Left forelimb (tissue), 1 donor: Measurements from ENCODE around the gene FUS.
"Not testable (repeated sequence)": the region's sequence is repeated elsewhere in the genome, so short reads cannot be mapped to it uniquely, and the experiment has no call there.

Experiments
- DNase-seq: peaks from one replicate; pipeline ENCODE4 v3.0.0-alpha.2; 2018; ENCODE audit warnings: low spot score

The FUS gene

DNA sequence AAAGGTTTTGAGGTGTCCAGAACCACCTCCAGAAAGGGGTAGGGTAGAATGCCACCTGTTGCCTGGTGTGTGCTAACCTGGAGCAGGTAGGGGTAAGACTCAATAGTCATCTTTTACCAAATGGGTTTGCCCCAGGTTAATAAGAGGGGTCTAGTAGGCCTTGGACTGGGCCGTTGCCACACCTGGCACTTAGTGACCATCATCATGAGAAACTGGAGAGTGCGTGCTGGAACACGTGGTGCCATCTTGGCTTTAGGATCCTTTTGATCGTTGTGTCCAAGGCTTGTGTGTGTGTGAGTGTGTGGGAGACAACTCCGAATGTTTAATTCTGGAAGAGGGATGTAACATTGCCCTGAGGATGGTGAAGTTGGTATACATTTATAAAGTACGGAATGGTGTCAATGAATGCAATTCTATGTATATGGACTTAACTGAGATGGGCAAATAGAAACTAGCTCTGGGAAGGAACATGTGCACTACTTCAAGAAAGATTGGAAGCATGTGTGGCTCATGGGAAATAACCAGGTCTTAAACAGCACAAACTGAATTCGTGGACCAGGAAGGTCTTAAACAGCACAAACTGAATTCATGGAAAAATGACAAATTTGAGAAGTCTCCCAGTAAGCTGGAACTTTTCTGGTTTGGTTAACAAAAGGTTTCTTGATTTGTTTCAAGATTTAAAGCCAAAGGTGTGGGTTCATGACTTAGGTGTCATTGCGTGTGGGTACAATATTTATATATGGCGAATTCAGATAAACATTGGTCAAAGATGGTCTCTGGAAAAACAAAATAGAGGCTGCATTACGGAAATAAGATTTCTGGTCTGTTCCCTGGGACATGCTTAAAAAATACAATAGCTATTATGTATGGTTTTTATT, 7.2 kb downstream of the FUS start:
- DNase-seq: no peak

DNA sequence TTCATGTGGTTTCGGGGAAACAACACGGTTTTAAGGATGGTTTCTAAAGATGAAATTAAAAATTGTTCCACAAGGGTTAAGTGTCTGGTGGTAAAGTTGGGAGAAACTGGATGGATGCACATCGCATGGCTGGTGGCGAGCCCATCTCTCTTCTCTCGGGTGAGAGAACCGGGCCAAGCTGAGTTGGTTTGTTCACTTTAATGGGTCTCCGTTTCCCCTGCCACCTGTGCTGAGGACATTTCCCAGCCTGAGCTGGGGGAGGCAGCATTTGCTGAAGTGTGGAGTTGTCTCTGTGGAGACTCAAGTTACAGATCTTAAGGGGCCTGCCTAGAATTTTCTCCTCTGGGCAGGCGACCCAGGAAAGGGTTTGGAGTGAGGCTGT, 7.9 kb downstream of the FUS start:
- no peak for DNase-seq

DNA sequence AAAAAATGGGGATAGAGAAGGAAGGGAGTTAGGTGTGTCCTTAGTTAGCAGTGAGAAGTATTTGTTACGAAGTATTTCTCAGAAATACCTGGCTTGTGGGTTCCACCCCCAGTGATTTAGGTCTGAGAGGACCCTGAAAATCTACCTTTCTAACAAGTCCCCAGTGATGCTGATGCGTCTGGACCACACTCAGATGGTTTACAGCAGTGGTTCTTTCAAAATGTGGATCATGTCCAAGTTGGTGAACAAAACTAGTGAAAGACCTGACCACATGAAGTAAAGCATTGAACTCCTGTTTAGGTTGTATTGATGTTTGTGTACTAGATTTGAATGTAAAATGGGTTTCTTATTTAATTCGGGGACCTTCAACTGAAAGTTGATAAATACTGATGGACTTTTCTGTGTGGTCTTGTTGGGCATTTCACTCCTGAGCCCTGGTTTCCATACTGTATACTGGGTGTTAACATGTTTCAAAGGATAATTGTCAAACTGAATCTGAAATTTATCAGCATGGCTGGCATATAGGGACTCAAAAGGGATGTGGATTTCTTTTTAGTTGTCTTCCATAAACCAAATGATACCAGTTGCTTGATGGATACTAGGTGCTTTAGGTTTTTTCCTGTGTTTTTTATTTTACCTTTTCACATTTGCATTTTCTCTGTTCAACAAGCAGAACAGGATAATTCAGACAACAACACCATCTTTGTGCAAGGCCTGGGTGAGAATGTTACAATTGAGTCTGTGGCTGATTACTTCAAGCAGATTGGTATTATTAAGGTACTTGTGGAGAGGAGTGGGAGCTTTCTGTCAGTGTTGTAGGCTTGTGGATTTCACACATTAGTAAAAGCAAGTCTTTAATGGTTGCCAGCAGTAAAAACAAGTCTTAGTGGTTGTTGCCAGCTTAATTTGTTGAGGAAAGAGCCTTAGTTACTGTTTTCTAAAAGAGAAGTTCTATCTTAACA, 8.8 kb downstream of the FUS start:
- DNase-seq: no peak

DNA sequence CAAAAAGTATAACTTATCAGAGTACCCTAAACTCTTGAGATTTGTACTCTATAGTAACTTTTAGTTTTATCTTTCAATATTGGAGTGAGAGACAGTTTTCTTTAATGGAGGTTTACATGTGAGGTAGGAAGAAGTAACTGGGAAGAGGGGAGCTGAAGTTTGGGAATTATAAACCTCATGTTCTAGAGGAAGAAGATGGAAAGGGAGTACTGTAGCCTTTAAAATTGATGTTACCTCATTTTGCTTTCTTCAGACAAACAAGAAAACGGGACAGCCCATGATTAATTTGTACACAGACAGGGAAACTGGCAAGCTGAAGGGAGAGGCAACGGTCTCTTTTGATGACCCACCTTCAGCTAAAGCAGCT, 9.5 kb downstream of the FUS start:
- no peak for DNase-seq

DNA sequence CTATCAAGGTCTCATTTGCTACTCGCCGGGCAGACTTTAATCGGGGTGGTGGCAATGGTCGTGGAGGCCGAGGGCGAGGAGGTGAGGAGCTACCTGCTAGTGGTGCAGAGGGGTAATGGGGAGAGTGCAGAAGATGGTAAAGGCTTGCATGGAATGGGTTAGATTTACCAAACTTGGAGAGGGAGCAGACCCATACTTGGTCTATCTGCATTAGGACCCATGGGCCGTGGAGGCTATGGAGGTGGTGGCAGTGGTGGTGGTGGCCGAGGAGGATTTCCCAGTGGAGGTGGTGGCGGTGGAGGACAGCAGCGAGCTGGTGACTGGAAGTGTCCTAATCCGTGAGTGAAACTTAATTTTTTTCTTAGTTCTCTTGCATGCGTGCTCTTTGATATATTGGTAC, 10.1 kb downstream of the FUS start:
- DNase-seq: no peak

DNA sequence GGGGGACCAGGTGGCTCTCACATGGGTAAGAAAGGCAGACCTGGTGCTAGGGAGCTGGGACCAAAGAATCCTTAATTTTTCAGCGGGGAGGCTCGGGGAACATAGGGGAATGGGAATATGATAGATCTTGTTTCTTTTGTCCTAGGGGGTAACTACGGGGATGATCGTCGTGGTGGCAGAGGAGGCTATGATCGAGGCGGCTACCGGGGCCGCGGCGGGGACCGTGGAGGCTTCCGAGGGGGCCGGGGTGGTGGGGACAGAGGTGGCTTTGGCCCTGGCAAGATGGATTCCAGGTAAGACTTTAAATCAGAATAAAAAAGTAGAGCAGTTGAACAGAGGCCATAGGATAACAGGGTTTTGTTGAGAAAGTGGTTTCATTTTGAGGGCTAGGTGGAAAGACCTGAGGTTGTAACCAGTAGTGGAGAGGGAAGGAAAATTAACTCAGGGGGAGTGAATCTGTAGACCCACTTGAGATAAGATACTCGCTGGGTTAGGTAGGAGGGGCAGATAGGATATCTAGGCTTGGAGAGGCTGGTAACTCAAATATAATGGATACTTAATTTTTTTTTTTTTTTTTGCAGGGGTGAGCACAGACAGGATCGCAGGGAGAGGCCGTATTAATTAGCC, 11.0 kb downstream of the FUS start:
- DNase-seq: no peak

DNA sequence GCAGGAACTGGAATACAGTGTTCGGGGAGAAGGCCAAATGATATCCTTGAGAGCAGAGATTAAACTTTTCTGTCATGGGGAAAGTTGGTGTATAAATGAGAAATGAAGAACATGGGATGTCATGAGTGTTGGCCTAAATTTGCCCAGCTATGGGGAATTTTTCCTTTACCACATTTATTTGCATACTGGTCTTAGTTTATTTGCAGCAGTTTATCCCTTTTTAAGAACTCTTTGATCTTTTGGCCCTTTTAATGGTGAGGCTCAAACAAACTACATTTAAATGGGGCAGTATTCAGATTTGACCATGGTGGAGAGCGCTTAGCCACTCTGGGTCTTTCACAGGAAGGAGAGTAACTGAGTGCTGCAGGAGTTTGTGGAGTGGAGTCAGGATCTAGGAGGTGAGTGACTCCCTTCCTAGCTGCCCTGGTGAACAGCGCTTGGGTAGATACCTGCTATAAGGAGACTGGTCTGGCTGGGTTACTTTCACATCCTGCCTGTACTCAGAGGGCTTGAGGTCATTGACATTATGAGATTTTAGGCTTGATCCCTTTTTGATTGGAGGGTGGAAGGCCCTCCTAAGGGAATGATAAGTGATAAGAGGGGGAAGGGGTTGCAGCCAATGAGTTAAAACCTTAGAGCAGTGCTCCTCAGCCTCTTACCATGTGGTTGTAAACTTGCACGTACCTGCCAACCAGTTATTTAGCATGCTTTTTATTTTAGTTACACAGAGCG, 11.9 kb downstream of the FUS start:
- DNase-seq: no peak

DNA sequence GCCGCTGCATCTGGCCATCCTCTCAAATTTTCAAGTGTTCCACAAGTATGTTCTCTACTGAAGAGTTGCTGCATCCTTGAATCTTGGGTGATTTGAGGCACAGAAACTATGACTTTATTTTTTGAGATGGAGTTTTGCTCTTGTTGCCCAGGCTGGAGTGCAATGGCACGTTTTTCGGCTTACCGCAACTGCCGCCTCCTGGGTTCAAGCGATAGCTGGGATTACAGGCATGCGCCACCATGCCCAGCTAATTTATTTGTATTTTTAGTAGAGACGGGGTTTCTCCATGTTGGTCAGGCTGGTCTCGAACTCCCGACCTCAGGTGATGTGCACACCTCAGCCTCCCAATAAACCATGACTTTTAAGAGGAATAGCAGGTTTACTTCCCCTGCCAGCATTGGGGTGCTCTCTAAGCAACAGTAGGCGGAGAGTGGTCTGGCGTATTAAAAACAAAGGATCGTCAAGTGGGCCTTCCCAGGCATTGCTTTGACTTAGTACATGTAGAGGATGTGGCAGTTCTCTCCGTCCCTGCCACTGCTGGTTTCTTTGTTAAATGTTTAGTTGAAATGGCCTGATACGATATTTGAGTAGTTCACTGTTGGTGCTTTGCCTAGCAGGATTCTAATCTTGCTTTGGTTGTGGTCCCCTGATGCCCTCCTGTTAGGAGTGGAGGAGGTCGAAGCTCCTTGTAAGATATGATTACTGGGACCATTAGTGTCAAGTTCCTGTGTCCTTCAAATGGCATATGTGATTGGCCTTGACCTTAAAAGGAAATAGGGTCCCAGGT, 13.1 kb downstream of the FUS start:
- DNase-seq: no peak

DNA sequence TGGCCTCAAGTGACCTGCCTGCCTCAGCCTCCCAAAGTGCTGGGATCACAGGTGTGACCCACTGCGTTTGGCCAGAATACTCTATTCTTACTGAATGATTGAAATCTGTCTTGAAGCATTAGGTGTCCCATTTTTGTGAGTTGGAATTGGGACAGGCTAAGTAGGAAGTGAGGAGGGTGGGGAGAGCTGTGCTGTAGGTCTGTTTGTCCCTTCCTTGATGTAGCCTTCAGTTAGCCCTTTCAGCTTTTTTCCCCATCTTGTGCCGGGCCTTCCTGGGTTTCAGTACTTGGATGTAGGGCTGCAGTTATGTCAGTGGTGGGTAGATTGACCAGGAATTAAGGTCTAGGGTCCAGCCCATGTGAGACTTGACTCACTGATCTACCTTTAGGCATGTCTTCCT, 13.9 kb downstream of the FUS start:
- DNase-seq: no peak

DNA sequence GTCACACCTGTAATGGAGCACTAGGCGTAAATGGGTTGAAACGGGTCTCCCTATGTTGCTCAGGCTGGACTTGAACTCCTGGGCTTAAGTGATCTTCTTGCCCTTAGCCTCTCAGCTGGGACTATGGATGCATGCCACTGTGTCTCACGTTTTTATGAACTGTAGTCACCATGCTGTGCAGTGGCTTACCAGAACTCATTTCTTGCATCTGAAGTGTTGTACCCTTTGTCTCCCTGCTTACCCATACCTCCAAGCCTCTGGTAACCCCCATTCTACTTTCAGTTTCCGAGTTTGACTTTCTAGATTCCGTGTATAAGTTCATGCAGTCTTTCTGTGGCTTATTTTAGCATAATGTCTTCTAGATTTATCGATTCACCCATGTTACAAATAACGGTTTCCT, 15.0 kb downstream of the FUS start:
- no peak for DNase-seq

DNA sequence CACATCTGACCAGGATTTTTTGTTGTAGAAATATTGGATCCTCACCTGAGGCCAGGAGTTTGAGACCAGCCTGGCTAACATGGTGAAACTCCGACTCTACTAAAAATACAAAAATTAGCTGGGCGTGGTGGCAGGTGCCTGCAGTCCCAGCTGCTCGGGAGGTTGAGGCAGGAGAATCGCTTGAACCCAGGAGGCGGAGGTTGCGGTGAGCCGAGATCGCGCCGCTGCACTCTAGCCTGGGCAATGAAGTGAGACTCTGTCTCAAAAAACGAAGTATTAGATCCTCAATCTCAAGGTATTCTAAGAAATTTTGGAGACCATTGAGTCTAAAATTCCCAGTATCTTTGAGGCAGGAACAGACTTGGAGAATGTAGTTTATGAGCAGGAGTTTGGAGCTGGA, 15.9 kb downstream of the FUS start:
- not testable (repeated sequence) for DNase-seq

DNA sequence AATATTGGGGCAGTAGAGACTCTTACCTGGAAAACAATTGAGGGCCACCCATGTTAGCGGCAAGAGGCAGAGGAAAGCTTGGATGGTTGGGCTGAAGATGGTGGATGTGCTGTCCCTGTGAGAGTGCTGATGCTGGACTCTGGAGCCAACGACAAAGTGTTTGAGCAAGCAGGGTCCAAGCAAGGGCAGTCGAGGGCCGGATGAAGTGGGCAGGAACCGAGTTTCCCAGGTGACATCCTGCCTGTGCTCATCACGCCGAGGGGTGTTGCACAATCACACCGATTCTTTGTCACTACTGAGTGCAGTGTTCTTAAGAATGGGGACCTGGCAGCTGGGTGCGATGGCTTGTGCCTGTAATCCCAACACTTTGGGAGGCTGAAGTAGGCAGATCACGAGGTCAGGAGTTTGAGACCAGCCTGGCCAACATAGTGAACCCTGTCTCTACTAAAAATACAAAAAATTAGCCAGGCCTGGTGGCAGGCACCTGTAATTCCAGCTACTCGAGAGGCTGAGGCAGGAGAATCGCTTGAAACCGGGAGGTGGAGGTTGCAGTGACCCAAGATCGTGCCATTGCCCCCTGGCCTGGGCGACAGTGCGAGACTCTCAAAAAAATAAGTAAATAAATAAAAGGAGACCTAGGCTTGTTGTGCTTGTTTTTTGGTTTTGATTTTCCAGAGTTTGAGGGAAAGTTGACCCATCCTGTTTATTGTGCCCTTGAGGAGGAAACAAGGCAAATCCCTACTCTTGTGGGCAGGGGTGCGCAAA, 16.6 kb downstream of the FUS start:
- DNase-seq: no peak

DNA sequence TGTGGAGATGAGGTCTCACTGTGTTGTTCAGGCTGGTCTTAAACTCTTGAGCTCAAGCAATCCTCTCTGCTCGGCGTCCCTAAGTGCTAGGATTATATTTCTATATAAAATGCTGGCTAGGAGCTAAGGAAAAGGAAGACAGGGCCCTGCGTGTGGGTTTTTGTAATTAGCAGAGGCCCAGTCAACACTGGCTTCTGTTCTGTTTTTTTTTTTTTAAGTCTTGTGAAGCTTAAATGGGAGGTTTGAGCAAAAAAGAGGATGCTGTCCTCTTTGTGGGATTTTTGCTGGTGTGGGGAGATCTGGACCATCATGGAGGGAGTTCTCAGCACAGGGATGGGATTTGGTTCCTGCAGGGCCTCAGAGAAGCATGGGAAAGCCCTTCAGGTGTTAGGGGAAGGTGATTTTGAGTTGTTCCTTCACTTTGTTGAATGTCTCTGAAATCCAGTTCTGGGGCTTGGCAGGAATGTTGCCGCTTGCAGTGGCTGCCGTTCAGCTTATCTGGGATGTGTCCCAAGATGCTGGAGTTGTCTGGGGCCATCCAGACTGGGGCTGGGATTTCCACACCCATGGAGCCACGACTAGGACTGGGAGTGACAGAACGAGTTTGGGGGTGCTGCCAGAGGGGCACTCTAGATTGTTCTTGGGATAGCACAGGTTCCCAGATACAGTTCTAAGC, 18.4 kb downstream of the FUS start:
- no peak for DNase-seq

DNA sequence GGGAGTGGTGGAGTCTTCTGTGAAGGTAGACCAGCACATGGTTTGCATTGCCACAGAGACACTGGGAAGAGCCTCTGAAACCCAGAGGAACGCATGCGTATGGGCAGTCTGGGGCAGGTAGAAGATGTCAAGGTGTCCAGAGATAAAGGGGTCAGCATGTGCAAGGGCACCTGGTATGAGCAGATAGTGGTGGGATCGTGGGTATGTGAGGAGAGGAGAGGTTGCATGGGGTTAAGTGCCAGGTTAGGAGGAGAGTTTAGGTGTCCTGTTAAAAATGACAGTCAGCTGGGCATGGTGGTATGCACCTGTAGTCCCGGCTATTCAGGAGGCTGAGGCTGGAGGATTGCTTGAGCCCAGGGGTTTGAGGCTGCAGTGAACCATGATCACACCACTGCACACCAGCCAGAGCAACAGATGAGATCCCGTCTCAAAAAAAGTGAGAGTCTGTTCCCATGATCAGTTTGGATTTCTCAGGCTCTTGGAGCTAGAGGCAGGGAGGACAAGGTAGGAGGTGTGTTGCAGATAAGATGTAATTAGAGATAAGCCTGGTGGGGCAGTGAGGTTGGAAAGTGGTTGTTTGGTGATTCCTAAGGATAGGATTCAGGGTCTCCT, 19.6 kb downstream of the FUS start:
- no peak for DNase-seq

DNA sequence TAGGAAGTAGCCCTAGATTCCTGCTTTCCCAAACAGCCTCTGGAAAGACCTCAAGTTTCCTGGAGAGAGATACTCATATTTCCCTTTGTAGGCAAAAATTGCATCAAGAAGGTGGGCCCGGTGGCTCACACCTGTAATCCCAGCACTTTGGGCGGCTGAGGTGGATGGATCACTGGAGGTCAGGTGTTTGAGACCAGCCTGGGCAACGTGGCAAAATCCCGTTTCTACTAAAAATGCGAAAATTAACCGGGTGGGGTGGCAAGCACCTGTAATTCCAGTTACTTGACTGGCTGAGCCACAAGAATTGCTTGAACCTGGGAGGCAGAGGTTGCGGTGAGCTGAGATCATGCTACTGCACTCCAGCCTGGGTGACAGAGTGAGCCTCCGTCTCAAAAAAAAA, 20.2 kb downstream of the FUS start:
- not testable (repeated sequence) for DNase-seq

DNA sequence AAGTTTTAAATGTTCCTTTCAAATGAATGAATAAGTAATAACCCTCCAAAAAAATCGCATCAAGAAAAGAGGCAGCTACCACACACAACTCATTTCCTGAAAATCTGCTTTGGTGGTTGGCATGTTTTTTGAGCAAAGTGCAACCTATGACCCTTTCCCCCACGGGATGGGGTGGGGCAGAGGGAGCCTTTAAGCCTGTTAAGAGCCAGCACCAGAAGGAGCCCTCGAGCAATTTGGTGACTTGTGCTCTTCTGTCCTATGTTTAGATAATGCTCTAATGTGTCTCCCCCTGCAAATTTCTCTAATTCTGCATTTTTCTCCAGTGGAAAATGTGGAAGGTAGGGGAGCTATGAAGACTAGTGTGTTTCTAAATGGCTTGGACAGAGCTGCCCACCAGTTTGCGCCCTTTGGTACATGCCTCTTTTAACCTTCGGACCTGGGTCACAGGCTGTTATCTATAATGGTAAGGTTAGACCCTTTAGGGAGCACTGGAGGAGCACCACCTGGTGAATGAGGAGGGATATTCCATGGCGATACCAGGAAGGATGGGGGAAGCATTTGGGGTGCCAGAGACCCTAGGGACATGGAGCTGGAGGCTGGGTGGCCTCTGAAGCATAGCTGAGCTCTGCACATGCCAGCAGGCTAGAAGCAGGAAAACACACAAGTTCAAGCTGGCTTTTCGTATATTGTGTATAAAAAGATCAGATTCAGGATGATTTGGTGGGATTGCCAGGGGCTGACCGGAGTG, 21.1 kb downstream of the FUS start:
- DNase-seq: no peak

DNA sequence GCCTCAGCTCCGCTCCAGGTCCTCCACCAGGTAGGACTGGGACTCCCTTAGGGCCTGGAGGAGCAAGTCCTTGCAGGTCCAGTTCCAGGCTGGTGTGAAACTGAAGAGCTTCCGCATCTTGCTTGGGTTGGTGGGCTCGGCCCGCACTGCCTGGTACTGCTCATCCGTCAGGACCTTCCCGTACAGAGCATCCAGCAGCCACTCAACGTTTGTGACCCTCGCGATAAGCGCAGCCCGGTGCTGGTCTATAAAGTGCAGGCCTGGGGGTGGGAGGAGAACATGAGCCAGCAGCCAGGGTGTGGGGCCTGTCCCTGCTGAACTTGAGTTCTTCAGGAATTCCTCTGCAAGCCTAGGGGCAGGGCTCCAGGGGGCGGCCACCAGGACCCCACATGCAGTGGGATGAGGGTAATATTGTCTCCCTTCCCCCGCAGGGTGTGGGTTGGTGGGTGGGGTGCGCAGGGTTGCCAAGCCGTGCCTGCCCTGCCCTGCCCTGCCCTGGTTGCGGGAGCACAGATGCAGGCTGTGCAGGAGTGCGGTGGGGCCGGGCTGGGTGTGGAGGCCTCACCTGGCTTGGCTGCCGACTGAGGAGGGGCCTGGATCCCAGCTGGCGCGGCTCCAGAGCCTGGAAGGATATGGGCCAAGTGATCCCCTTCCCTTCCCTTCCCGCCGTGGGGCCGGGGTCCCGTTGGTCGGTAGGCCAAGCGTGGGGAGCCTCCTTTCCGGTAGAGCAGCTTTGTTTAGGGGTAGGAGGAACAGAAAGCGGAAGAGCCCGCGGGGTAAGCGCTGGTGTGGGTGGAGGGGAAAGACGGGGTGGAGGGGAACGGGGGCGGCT, 21.9 kb downstream of the FUS start:
- DNase-seq: no peak
